AG09319 (cell line): ENCODE measurements around the gene FOS.
A peak's percentile ranks its signal among the peaks of the same experiment; 100 is the strongest.

Experiments used
- DNase-seq: peaks from one replicate; pipeline ENCODE4 v3.0.0-alpha.2; 2010; ENCODE audit warnings: low read depth; ENCODE audit errors: extremely low read depth
- CTCF ChIP-seq: IDR thresholded peaks from 2 replicates; pipeline ENCODE4 v1.5.1; 2011; ENCODE audit warnings: low read depth, mild to moderate bottlenecking, inconsistent platforms, low read length, moderate library complexity

The FOS gene

GRCh38 chr14:75292101-75292563, 13.5 kb downstream of the FOS start:
- no peak for DNase-seq
- no peak for TF ChIP-seq CTCF

GRCh38 chr14:75292886-75293285, 14.3 kb downstream of the FOS start:
- TF ChIP-seq CTCF: no peak
- no peak for DNase-seq

GRCh38 chr14:75293920-75294648, 15.5 kb downstream of the FOS start:
- DNase-seq: peak; percentile 95

GRCh38 chr14:75294649-75295033, 16.0 kb downstream of the FOS start:
- TF ChIP-seq CTCF: no peak; the same call in 1 of the 2 replicates
- no peak for DNase-seq

More at GRCh38 chr14:75293920-75294648, 15.5 kb downstream of the FOS start:
- no peak for TF ChIP-seq CTCF

- no peak for TF ChIP-seq CTCF
- peak; percentile 71 for DNase-seq
Observed at GRCh38 chr14:75295061-75295461, 16.4 kb downstream of the FOS start.

GRCh38 chr14:75295491-75296345, 17.1 kb downstream of the FOS start:
- no peak for DNase-seq
- peak; percentile 99 for TF ChIP-seq CTCF

GRCh38 chr14:75297411-75298040, 18.9 kb downstream of the FOS start:
- TF ChIP-seq CTCF: no peak
- DNase-seq: no peak
